Kidney epithelial cell (primary cell): ENCODE measurements around the gene ATOSB. TPM values are rescaled to one million over a fixed set of nuclear protein-coding genes. Genes with fewer than 3 reads are reported as not detected.

Experiments used
- DNase-seq: peaks from one replicate; pipeline ENCODE4 v3.0.0-alpha.2; 2010; ENCODE audit warnings: low read depth
- H3K27me3 ChIP-seq: 2 replicates; pipeline ENCODE4 v1.6.0; 2011; ENCODE audit warnings: low read length; ENCODE audit not compliant: control insufficient read depth, insufficient read depth
- H3K36me3 ChIP-seq: 2 replicates; pipeline ENCODE4 v1.5.1; 2011; ENCODE audit warnings: low read length; ENCODE audit not compliant: control insufficient read depth, insufficient read depth
- H3K4me3 ChIP-seq: 2 replicates; pipeline ENCODE4 v1.5.1; 2011; ENCODE audit warnings: low read depth, mild to moderate bottlenecking, control low read depth, low read length
- CTCF ChIP-seq: IDR thresholded peaks from 2 replicates; pipeline ENCODE4 v1.5.1; 2011; ENCODE audit warnings: mild to moderate bottlenecking, moderate library complexity, low read length, control low read depth, inconsistent platforms; ENCODE audit not compliant: insufficient read depth, poor library complexity, severe bottlenecking
- total RNA-seq: library from RNA; depleted of rRNA; stranded (reverse); fragments of >200 nt; gene quantifications from 2 replicates; pipeline ENCODE4 v1.2.3, GENCODE V29; 2015

Gene ATOSB
- total RNA-seq, 1 donor from 2014 or later, result 37.1 TPM

GRCh38 chr9:35096035-35096849 lies 19.4 kb downstream of the ATOSB start, which contains the start of gene PIGO:
PIGO (minus strand) TSS chr9:35096591; CDS start chr9:35095565, 1,026 bp downstream.
- H3K36me3 ChIP-seq, result peaks cover 2% of the 10 kb centered on the region
- DNase-seq, result no peak

GRCh38 chr9:35091536-35091935 lies 24.1 kb downstream of the ATOSB start:
- no peak for TF ChIP-seq CTCF
- H3K4me3 ChIP-seq, result no peak overlapping the region
- no peaks in the 10 kb centered on the region for H3K27me3 ChIP-seq
- H3K36me3 ChIP-seq, result no peaks in the 10 kb centered on the region
- DNase-seq, result no peak

More at GRCh38 chr9:35096035-35096849, 19.4 kb downstream of the ATOSB start, which contains the start of gene PIGO:
- peak within 1 kb of the TSS; percentile 88 for H3K4me3 ChIP-seq
- TF ChIP-seq CTCF, result peak; percentile 94
- no peaks in the 10 kb centered on the region for H3K27me3 ChIP-seq

- Histone ChIP-seq H3K4me3 (no peak overlapping the region), H3K27me3 (no peaks in the 10 kb centered on the region), H3K36me3 (no peaks in the 10 kb centered on the region)
- TF ChIP-seq CTCF, result no peak
- no peak for DNase-seq
Observed at GRCh38 chr9:35089434-35089833, 26.2 kb downstream of the ATOSB start.

GRCh38 chr9:35085078-35085477 lies 30.6 kb downstream of the ATOSB start:
- no peak for DNase-seq
- no peak for TF ChIP-seq CTCF
- no peaks in the 10 kb centered on the region for H3K36me3 ChIP-seq
- H3K4me3 ChIP-seq, result no peak overlapping the region
- H3K27me3 ChIP-seq, result no peaks in the 10 kb centered on the region

GRCh38 chr9:35079426-35080341 lies 36.0 kb downstream of the ATOSB start, which contains the start of gene FANCG:
FANCG (minus strand) TSS chr9:35079942; CDS start chr9:35079524, 418 bp downstream.
- Histone ChIP-seq H3K27me3 (no peaks in the 10 kb centered on the region), H3K4me3 (peak within 1 kb of the TSS; percentile 66), H3K36me3 (no peaks in the 10 kb centered on the region)
- no peak for TF ChIP-seq CTCF
- DNase-seq, result peak; percentile 67
